Spleen (tissue), 11 donors: ENCODE measurements around the gene PTPN14. TPM values are rescaled to one million over a fixed set of nuclear protein-coding genes. Genes with fewer than 3 reads are reported as not detected.

Experiments used
- DNase-seq: peaks from one replicate; pipeline ENCODE4 v3.0.0-alpha.2; 2020
- H3K27ac ChIP-seq, 8 donors: fragments of 200-600 bp; sonication (generic) in 7 of 8; 1 replicate in 4 of 8; 2 replicates in 4 of 8; pipeline versions ENCODE4 v1.5.0 to v1.8.0; 2016 to 2021; ENCODE audit warnings: inconsistent platforms in 4 of 8, mild to moderate bottlenecking in 4 of 8, moderate library complexity in 1 of 8
- H3K27me3 ChIP-seq, 7 donors: fragments of 200-600 bp; sonication (generic) in 6 of 7; replicated peaks in 1 of 7; 1 replicate in 4 of 7; 2 replicates in 3 of 7; pipeline versions ENCODE4 v1.5.0 to v1.8.0; 2016 to 2021; ENCODE audit warnings: inconsistent platforms in 3 of 7, mild to moderate bottlenecking in 1 of 7
- H3K36me3 ChIP-seq, 6 donors: fragments of 200-600 bp; sonication (generic) in 5 of 6; 1 replicate in 4 of 6; 2 replicates in 2 of 6; pipeline versions ENCODE4 v1.5.0 to v1.8.0; 2016 to 2021; ENCODE audit warnings: inconsistent platforms in 2 of 6
- H3K4me1 ChIP-seq, 6 donors: fragments of 200-600 bp; sonication (generic) in 5 of 6; 1 replicate in 3 of 6; 2 replicates in 3 of 6; pipeline versions ENCODE4 v1.5.0 to v1.8.0; 2016 to 2021; ENCODE audit warnings: inconsistent platforms in 3 of 6
- H3K4me3 ChIP-seq, 8 donors: fragments of 200-600 bp; sonication (generic) in 7 of 8; 1 replicate in 4 of 8; 2 replicates in 4 of 8; pipeline versions ENCODE4 v1.5.0 to v1.8.0; 2016 to 2021; ENCODE audit warnings: inconsistent platforms in 4 of 8, mild to moderate bottlenecking in 4 of 8, moderate library complexity in 2 of 8
- H3K9me3 ChIP-seq, 8 donors: fragments of 200-600 bp; sonication (generic) in 7 of 8; 1 replicate in 4 of 8; 2 replicates in 4 of 8; pipeline versions ENCODE4 v1.5.0 to v1.8.0; 2016 to 2021; ENCODE audit warnings: inconsistent platforms in 4 of 8
- POLR2A ChIP-seq, 3 donors: fragments of 450-650 bp; IDR thresholded peaks; one replicate each; pipeline ENCODE4 v1.5.1; 2017; ENCODE audit warnings: antibody characterized with exemption in 3 of 3, mild to moderate bottlenecking in 1 of 3
- POLR2AphosphoS5 ChIP-seq, 3 donors: sonication (generic); formaldehyde crosslinking; IDR thresholded peaks; one replicate each; pipeline ENCODE4 v1.5.1; 2017; ENCODE audit warnings: antibody characterized with exemption in 3 of 3
- WGBS, 5 donors: extraction: QIAGEN DNeasy Blood & Tissue Kit in 3 of 5; methylation state at CpG; one replicate each; pipeline versions ENCODE4 v1.1.5 to v1.1.7; 2013 to 2018; 5-methylcytosine and 5-hydroxymethylcytosine counted together
- intact Hi-C: fragments of 100-400 bp; cut with DNase I; formaldehyde crosslinking; loops from one replicate; pipeline ENCODE4 v1.15.0; 2023; ENCODE audit warnings: low total_unique reads
- polyA plus RNA-seq, 3 donors: library from polyadenylated mRNA; stranded (reverse); fragments of 200-250 nt; gene quantifications; one replicate each; pipeline ENCODE4 v1.2.1, GENCODE V29; 2013
- total RNA-seq, 7 donors: library from RNA; depleted of rRNA in 3 of 7; stranded (reverse); fragments of >200 nt in 3 of 7; fragmentation: NEBNext Ultra II Directional in 4 of 7; extraction: Animal tissue kit (Norgen Biotek cat#: 25700) in 4 of 7; gene quantifications; one replicate each; pipeline versions ENCODE4 v1.1.0 to v1.2.1, GENCODE V29; 2016 to 2021
- TF ChIP-seq, protein P1 (sequence below), 11 experiments: fragments of 200-600 bp in 7 of 11; fragments of 450-650 bp in 4 of 11; sonication (generic) in 4 of 11; IDR thresholded peaks in 8 of 11; conservative IDR thresholded peaks in 3 of 11; 1 replicate in 7 of 11; 2 replicates in 4 of 11; pipeline versions ENCODE4 v1.4.0 to v1.8.0; 2016 to 2021; ENCODE audit warnings: antibody characterized with exemption in 11 of 11, inconsistent platforms in 4 of 11, mild to moderate bottlenecking in 1 of 11
- donor health status: healthy with polysubstance abuse.
- donor health status: DM: no; HTN: no; CAD: no; lungs with moderate emphysema.
- donor health status: DM: no; HTN: no; CAD: no.
- donor health status: Bipolar disorder and iron deficiency.
- donor health status: healthy.
- donor health status: DM: no; HTN: no; CAD: no.
- donor health status: DM: yes; HTN: yes; CAD: no.

PTPN14 gene
- total and polyA plus RNA-seq, 10 donors: 0.83 to 28.5 (median 16.8) TPM

GRCh38 chr1:214503553-214503952 is 47.8 kb downstream of the PTPN14 start:
- intact Hi-C loops: no loop called here
- no peak for TF ChIP-seq POLR2A (IDR thresholded peaks at IDR 0.05)
- TF ChIP-seq, protein P1, sequence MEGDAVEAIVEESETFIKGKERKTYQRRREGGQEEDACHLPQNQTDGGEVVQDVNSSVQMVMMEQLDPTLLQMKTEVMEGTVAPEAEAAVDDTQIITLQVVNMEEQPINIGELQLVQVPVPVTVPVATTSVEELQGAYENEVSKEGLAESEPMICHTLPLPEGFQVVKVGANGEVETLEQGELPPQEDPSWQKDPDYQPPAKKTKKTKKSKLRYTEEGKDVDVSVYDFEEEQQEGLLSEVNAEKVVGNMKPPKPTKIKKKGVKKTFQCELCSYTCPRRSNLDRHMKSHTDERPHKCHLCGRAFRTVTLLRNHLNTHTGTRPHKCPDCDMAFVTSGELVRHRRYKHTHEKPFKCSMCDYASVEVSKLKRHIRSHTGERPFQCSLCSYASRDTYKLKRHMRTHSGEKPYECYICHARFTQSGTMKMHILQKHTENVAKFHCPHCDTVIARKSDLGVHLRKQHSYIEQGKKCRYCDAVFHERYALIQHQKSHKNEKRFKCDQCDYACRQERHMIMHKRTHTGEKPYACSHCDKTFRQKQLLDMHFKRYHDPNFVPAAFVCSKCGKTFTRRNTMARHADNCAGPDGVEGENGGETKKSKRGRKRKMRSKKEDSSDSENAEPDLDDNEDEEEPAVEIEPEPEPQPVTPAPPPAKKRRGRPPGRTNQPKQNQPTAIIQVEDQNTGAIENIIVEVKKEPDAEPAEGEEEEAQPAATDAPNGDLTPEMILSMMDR (IDR thresholded peaks at IDR 0.05 in 8 of 11, conservative IDR thresholded peaks at IDR 0.05 in 3 of 11): no peak
- TF ChIP-seq POLR2AphosphoS5 (IDR thresholded peaks at IDR 0.05): no peak
- 76 to 97% (median 93%) methylated on average over 4 of the region's 4 CpGs for WGBS, 5 donors
- Histone ChIP-seq H3K9me3 (no peaks in the 10 kb centered on the region), H3K4me3 (no peak overlapping the region), H3K36me3 (no peaks in the 10 kb centered on the region), H3K27me3 (no peaks in the 10 kb centered on the region), H3K4me1 (no peaks in the 10 kb centered on the region), H3K27ac (no peak overlapping the region)
- no peak for DNase-seq

- no peaks in the 10 kb centered on the region for H3K36me3 ChIP-seq
- intact Hi-C loops: no loop called here
- TF ChIP-seq, protein P1 (IDR thresholded peaks at IDR 0.05 in 8 of 11, conservative IDR thresholded peaks at IDR 0.05 in 3 of 11): no peak
- no peak for TF ChIP-seq POLR2A (IDR thresholded peaks at IDR 0.05)
- no peak for TF ChIP-seq POLR2AphosphoS5 (IDR thresholded peaks at IDR 0.05)
- peaks cover 0 to 3% (median 0%) of the 10 kb centered on the region in 6 donors for H3K4me1 ChIP-seq
- no peak overlapping the region for H3K4me3 ChIP-seq
- no peaks in the 10 kb centered on the region for H3K9me3 ChIP-seq
- H3K27ac ChIP-seq: no peak overlapping the region
- no peaks in the 10 kb centered on the region for H3K27me3 ChIP-seq
- WGBS, 5 donors: 76 to 88% (median 85%) methylated on average over 4 of the region's 4 CpGs
- DNase-seq: no peak
These were observed 50.9 kb downstream of the PTPN14 start for GRCh38 chr1:214500340-214501055.

DNA sequence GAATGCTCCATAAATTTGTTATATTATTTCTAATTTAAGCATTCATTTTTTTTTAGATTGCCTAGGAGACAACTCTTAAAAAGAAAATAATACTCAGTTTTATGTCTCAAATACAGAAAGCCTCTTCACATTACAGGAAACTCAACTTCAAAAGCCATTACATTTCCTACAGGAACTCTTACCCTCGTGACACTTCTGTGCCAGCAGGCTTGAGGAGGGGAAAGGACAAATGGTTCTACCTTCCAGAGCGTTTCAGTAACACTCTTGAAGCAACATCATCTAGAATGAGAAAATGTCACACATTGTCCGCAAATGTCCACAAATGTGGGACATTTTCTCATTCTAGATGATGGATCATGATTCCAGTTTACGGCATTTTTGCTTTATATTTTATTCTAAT is 51.7 kb downstream of the PTPN14 start:
- DNase-seq: no peak
- intact Hi-C loops: no loop called here
- Histone ChIP-seq H3K27me3 (no peaks in the 10 kb centered on the region), H3K36me3 (no peaks in the 10 kb centered on the region), H3K27ac (no peak overlapping the region), H3K9me3 (no peaks in the 10 kb centered on the region), H3K4me3 (no peak overlapping the region), H3K4me1 (peaks cover 0 to 3% (median 0%) of the 10 kb centered on the region in 6 donors)
- WGBS, 5 donors: 48 to 68% (median 65%) methylated on average over 4 of the region's 4 CpGs
- TF ChIP-seq POLR2A (IDR thresholded peaks at IDR 0.05) (no peak), POLR2AphosphoS5 (IDR thresholded peaks at IDR 0.05) (no peak)
- TF ChIP-seq, protein P1 (IDR thresholded peaks at IDR 0.05 in 8 of 11, conservative IDR thresholded peaks at IDR 0.05 in 3 of 11): no peak

DNA sequence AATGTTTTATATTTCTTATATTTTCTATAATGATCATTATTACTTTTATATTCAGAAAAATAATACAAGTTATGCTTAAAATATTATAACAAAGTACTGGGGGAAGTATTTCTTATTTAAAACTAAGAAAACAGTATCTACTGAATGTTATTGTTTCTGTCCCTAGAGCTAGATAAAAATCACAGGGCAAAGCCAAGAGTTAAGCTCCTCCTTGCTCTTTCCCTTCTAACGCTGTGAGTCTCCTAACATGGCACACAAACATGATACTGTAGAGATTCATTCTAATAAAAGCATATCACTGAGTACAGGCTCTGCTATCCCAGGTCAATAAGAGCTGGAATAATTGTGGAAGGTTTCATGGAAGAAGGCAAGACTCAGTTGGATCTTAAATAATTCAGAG is 53.4 kb downstream of the PTPN14 start:
- DNase-seq: no peak
- no peaks in the 10 kb centered on the region for H3K9me3 ChIP-seq
- H3K36me3 ChIP-seq: no peaks in the 10 kb centered on the region
- TF ChIP-seq, protein P1 (IDR thresholded peaks at IDR 0.05 in 8 of 11, conservative IDR thresholded peaks at IDR 0.05 in 3 of 11): no peak
- no peak for TF ChIP-seq POLR2A (IDR thresholded peaks at IDR 0.05)
- no peak for TF ChIP-seq POLR2AphosphoS5 (IDR thresholded peaks at IDR 0.05)
- 61 to 83% (median 73%) methylated on average over 1 of the region's 1 CpG for WGBS, 5 donors
- intact Hi-C loops: no loop called here
- H3K4me3 ChIP-seq: no peak overlapping the region
- no peaks in the 10 kb centered on the region for H3K27me3 ChIP-seq
- peaks cover 0 to 3% (median 0%) of the 10 kb centered on the region in 6 donors for H3K4me1 ChIP-seq
- H3K27ac ChIP-seq: no peak overlapping the region
